ENCODE data around the gene CCR3. TPM values are rescaled to one million over a fixed set of nuclear protein-coding genes. Genes with fewer than 3 reads are reported as not detected.
"Not testable (repeated sequence)": the region's sequence is repeated elsewhere in the genome, so short reads cannot be mapped to it uniquely, and the experiment has no call there.

Gene CCR3
- total RNA-seq, 1 experiment from 2014 or later, result not detected

DNA sequence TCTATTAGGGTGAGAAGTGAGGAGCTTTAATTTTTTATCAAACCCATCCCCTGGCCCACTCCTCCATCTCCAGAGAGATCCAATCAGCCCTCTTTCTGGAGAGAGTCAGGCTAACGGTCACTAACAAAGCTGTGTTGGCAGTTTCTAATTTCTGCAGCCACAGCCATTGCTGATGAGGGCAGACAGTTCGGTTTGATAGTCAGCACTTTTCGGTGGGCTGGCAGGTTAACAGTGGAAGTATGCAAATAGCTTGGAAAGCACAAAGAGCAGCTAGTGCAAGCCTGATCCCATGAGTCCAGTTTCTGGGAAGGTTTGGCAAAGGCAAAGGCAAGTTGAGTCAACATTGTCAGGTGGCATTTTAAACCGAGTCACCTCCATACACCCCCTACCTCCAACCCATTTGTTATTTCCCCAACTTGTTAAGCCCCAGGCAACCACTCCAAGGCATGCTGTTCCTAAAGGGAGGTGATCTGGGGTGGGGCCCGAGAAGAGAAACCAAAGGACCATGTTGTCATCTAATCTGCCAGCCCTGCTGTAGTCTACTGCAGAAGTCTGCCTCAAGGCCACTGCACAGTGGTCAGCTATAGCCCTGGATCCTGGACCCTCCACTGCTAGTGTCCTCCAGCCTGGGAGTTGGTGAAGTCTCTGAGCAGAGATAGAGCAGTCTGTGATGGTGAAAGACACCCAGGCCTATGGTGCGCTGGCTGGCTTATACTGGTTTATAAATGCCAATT is 35.8 kb upstream of the CCR3 start:
- no peak overlapping the region for H3K4me3 ChIP-seq (ENCODE audit: low read depth in 2 of 2, low read length in 2 of 2)
- DNase-seq (ENCODE audit: low read depth, low spot score), result no peak
- ATAC-seq, result no peak
- no peaks in the 10 kb centered on the region for H3K27me3 ChIP-seq (ENCODE audit: control insufficient read depth, insufficient read depth, low read length)
- intact Hi-C loops (cut with micrococcal nuclease; ENCODE audit: unreplicated experiment) (no loop called here), in situ Hi-C loops (cut with HindIII; ENCODE audit: low pct_unique_long_range_greater_than_20kb, low sequenced_read_pairs) (no loop called here)
- H3K36me3 ChIP-seq (ENCODE audit: control insufficient read depth, insufficient read depth, low read length), result no peaks in the 10 kb centered on the region
- BruUV-seq (replicated peaks), result no TSS peak
- no peaks in the 10 kb centered on the region for H3K9me3 ChIP-seq (ENCODE audit: control insufficient read depth, insufficient read depth, low read depth, low read length)
- POLR2A ChIA-PET, result no interaction called here
- no peak overlapping the region for H3K27ac ChIP-seq (ENCODE audit: low read length)
- TF ChIP-seq REST (IDR thresholded peaks at IDR 0.05; ENCODE audit: insufficient read depth in 1 of 2, low read depth in 2 of 2, low read length in 1 of 2) (no peak), POLR2AphosphoS5 (IDR thresholded peaks at IDR 0.05; ENCODE audit: low read depth, low read length) (no peak), TCF7L2 (IDR thresholded peaks at IDR 0.05; ENCODE audit: low read depth, low read length) (no peak), SIN3A (IDR thresholded peaks at IDR 0.05; ENCODE audit: borderline replicate concordance, insufficient read depth, low read depth, low read length) (no peak), CTCF (IDR thresholded peaks at IDR 0.05) (no peak)
- CTCF ChIA-PET, result no interaction called here
- no peaks in the 10 kb centered on the region for H3K4me1 ChIP-seq (ENCODE audit: control insufficient read depth, insufficient read depth, low read length)

DNA sequence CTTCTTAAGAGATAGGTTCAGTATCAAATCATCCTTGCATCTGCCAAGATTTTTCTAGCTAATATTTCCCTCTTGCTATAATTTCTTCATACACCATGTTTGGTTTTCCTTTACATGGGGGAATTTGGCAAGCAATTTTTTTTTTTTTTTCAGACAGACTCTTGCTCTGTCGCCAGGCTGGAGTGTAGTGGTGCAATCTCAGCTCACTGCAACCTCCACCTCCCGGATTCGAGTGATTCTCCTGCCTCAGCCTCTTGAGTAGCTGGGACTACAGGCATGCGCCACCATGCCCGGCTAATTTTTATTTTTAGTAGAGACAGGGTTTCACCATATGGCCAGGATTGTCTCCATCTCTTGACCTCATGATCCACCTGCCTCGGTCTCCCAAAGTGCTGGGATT is 34.7 kb upstream of the CCR3 start:
- intact Hi-C loops (cut with micrococcal nuclease; ENCODE audit: unreplicated experiment); H3K27me3 ChIP-seq (ENCODE audit: control insufficient read depth, insufficient read depth, low read length); H3K4me3 ChIP-seq (ENCODE audit: low read depth in 2 of 2, low read length in 2 of 2); H3K27ac ChIP-seq (ENCODE audit: low read length); in situ Hi-C loops (cut with HindIII; ENCODE audit: low pct_unique_long_range_greater_than_20kb, low sequenced_read_pairs); POLR2A ChIA-PET; H3K36me3 ChIP-seq (ENCODE audit: control insufficient read depth, insufficient read depth, low read length); DNase-seq (ENCODE audit: low read depth, low spot score); BruUV-seq (replicated peaks); H3K9me3 ChIP-seq (ENCODE audit: control insufficient read depth, insufficient read depth, low read depth, low read length); ATAC-seq; CTCF ChIA-PET; H3K4me1 ChIP-seq (ENCODE audit: control insufficient read depth, insufficient read depth, low read length): not testable (repeated sequence)

DNA sequence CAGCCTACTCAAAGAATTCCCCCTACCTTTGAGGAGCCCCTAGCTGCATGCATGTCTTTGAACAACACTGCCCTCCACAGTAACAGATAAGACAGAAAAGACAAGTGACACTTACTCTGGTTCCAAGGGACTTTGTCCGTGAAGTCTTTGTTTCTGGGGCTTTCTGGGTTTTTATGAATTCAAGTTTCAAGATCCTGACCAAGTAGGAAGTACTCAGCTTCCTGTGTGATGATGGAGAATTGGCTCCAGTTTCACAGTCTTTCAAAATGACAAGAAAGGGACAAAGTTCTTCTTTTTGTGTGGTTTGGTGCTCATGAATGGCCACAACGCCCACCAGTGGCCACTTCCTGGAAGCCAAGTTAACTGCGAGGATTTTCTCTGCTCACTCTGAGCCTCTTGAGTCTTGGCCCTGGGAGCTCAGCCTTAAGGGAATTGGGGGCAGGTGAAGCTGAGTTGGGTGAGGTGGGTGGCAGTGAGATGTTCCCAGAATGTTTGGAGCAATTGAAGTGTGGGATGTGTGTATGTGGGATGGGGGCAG is 34.0 kb upstream of the CCR3 start, which contains the start of gene CCR1:
Gene CCR1 (minus strand): TSS at position 147 of the 538 bp plus-strand sequence. CDS start 4,000 bp downstream, outside the sequence.
- in situ Hi-C loops (cut with HindIII; ENCODE audit: low pct_unique_long_range_greater_than_20kb, low sequenced_read_pairs) (no loop called here), intact Hi-C loops (cut with micrococcal nuclease; ENCODE audit: unreplicated experiment) (no loop called here)
- ChIA-PET CTCF (no interaction called here), POLR2A (no interaction called here)
- ATAC-seq (no peak), DNase-seq (ENCODE audit: low read depth, low spot score) (no peak)
- no TSS peak for BruUV-seq (replicated peaks)
- H3K27ac ChIP-seq (ENCODE audit: low read length), result no peak within 1 kb of the TSS
- no peaks in the 10 kb centered on the region for H3K4me1 ChIP-seq (ENCODE audit: control insufficient read depth, insufficient read depth, low read length)
- H3K4me3 ChIP-seq (ENCODE audit: low read depth in 2 of 2, low read length in 2 of 2), result no peak within 1 kb of the TSS
- no peaks in the 10 kb centered on the region for H3K27me3 ChIP-seq (ENCODE audit: control insufficient read depth, insufficient read depth, low read length)
- TF ChIP-seq POLR2AphosphoS5 (IDR thresholded peaks at IDR 0.05; ENCODE audit: low read depth, low read length) (no peak), CTCF (IDR thresholded peaks at IDR 0.05) (peak; percentile 57)
- no peaks in the 10 kb centered on the region for H3K36me3 ChIP-seq (ENCODE audit: control insufficient read depth, insufficient read depth, low read length)
- H3K9me3 ChIP-seq (ENCODE audit: control insufficient read depth, insufficient read depth, low read depth, low read length), result no peaks in the 10 kb centered on the region

Measured in Panc1 (cell line).